Measurements from ENCODE around the gene TAGAP. TPM values are rescaled to one million over a fixed set of nuclear protein-coding genes. Genes with fewer than 3 reads are reported as not detected.

The TAGAP gene
- total RNA-seq, 1 experiment from 2014 or later = not detected

DNA sequence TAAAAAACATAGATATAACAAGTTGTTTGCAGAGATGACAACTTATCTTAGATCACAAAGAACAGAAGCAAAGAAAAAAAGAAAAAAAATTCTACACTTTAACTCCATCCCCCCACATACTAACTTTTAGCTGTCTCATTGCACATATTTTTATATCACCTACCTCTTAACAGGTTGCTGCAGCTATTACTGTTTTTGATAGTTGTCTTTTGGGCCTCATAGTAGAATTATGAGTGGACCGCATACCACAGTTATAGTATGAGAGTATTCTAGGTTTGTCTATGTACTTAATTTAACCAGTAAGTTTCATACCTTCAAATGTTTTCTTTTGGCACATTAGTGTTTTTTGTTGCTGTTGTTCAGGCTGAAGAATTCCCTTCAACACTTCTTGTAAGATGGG is 57.1 kb downstream of the TAGAP start:
- H3K4me1 Mint-ChIP-seq = no peaks in the 10 kb centered on the region
- no peak overlapping the region for H2AFZ ChIP-seq (ENCODE audit: low read length)
- no peak overlapping the region for H4K91ac ChIP-seq (ENCODE audit: insufficient read length, low read depth, low read length)
- H2BK20ac ChIP-seq (ENCODE audit: low read depth, low read length, poor library complexity, severe bottlenecking) = no peak overlapping the region
- no peak overlapping the region for H3K4me2 ChIP-seq (ENCODE audit: insufficient read depth, insufficient read length, low read length)
- WGBS (ENCODE audit: extremely low coverage, insufficient read length, low lambda C conversion rate) = no CpG with 5 or more reads among the region's 1 CpG
- no peak overlapping the region for H3K14ac ChIP-seq (ENCODE audit: insufficient read depth, low read length)
- no peak overlapping the region for H3K9ac ChIP-seq (ENCODE audit: extremely low read depth, insufficient read length, low read length)
- no peaks in the 10 kb centered on the region for H3K27me3 ChIP-seq (ENCODE audit: insufficient read depth, low read length)
- H3K56ac ChIP-seq (ENCODE audit: insufficient read length, low read depth, low read length) = no peak overlapping the region
- H4K8ac ChIP-seq (replicated peaks; ENCODE audit: insufficient read length, low read depth, low read length) = no peak overlapping the region
- H2BK15ac ChIP-seq (ENCODE audit: low read depth, low read length) = no peak overlapping the region
- no peaks in the 10 kb centered on the region for H3K79me1 ChIP-seq (ENCODE audit: insufficient read depth, low read depth, low read length, poor library complexity, severe bottlenecking)
- H4K5ac ChIP-seq (ENCODE audit: insufficient read length, low read depth, low read length) = no peak overlapping the region
- H2BK12ac ChIP-seq (ENCODE audit: insufficient read length, low read depth, low read length) = no peak overlapping the region
- H3K27me3 Mint-ChIP-seq (ENCODE audit: low read depth) = no peaks in the 10 kb centered on the region; the same call in 1 of the 2 replicates
- no peaks in the 10 kb centered on the region for H3K79me2 ChIP-seq (ENCODE audit: insufficient read depth, low read length)
- H4K20me1 ChIP-seq (ENCODE audit: control insufficient read depth, insufficient read depth, insufficient read length) = no peaks in the 10 kb centered on the region
- no peak overlapping the region for H2BK5ac ChIP-seq (ENCODE audit: insufficient read length, low read length)
- H3T11ph ChIP-seq (ENCODE audit: low read length) = no peak overlapping the region
- H3K4me1 ChIP-seq (ENCODE audit: insufficient read depth, low read length) = no peaks in the 10 kb centered on the region
- TF ChIP-seq, protein P1, sequence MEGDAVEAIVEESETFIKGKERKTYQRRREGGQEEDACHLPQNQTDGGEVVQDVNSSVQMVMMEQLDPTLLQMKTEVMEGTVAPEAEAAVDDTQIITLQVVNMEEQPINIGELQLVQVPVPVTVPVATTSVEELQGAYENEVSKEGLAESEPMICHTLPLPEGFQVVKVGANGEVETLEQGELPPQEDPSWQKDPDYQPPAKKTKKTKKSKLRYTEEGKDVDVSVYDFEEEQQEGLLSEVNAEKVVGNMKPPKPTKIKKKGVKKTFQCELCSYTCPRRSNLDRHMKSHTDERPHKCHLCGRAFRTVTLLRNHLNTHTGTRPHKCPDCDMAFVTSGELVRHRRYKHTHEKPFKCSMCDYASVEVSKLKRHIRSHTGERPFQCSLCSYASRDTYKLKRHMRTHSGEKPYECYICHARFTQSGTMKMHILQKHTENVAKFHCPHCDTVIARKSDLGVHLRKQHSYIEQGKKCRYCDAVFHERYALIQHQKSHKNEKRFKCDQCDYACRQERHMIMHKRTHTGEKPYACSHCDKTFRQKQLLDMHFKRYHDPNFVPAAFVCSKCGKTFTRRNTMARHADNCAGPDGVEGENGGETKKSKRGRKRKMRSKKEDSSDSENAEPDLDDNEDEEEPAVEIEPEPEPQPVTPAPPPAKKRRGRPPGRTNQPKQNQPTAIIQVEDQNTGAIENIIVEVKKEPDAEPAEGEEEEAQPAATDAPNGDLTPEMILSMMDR (conservative IDR thresholded peaks at IDR 0.05) = no peak
- no peak overlapping the region for H3K4ac ChIP-seq (ENCODE audit: low read depth, low read length)
- H3K18ac ChIP-seq (ENCODE audit: insufficient read length, low read depth, low read length) = no peak overlapping the region
- H2AK5ac ChIP-seq (ENCODE audit: insufficient read length, low read length) = no peak overlapping the region
- peaks cover 0 to 11% of the 10 kb centered on the region in 2 experiments; a peak in 2 of 5 replicates for H3K9me3 Mint-ChIP-seq
- no peak for DNase-seq
- no peak overlapping the region for H3K27ac Mint-ChIP-seq
- no peak overlapping the region for H3K23ac ChIP-seq (ENCODE audit: insufficient read length, low read depth, low read length)
- H3K36me3 Mint-ChIP-seq (ENCODE audit: insufficient read depth in 1 of 3, low read depth in 3 of 3) = peaks cover 2 to 18% (median 3%) of the 10 kb centered on the region in 3 experiments; a peak in 3 of 7 replicates
- H3K9me3 ChIP-seq (ENCODE audit: control insufficient read depth, low read depth, low read length) = no peaks in the 10 kb centered on the region
- no peak overlapping the region for H3K27ac ChIP-seq (ENCODE audit: insufficient read length, low read depth, low read length)
- H3K23me2 ChIP-seq (ENCODE audit: insufficient read length, low read depth, low read length, poor library complexity, severe bottlenecking) = no peaks in the 10 kb centered on the region
- H2BK120ac ChIP-seq (ENCODE audit: low read depth, low read length, poor library complexity, severe bottlenecking) = no peak overlapping the region
- no peak overlapping the region for H3K4me3 Mint-ChIP-seq

Other genes with a start within 250 kb of the TAGAP start
- 375 and 393 TPM in 2 replicates for gene EZR, start 225.6 kb downstream of the TAGAP start, total RNA-seq (2021)
- 1.8 and 2.2 TPM in 2 replicates for gene RSPH3, start 44.8 kb downstream of the TAGAP start, total RNA-seq (2021)
- 0.24 TPM in 2 replicates for gene FNDC1, start 124.4 kb upstream of the TAGAP start, total RNA-seq (2021)

All from H9 (cell line).